CD4-positive, alpha-beta T cell treated with Interleukin-6 for 4 hours (primary cell): ENCODE measurements around the gene DOHH.
"Not testable (repeated sequence)": the region's sequence is repeated elsewhere in the genome, so short reads cannot be mapped to it uniquely, and the experiment has no call there.

Source experiments
- DNase-seq: peaks from one replicate; pipeline ENCODE4 v3.0.0-alpha.2; 2020; ENCODE audit warnings: mixed read lengths

DOHH gene

DNA sequence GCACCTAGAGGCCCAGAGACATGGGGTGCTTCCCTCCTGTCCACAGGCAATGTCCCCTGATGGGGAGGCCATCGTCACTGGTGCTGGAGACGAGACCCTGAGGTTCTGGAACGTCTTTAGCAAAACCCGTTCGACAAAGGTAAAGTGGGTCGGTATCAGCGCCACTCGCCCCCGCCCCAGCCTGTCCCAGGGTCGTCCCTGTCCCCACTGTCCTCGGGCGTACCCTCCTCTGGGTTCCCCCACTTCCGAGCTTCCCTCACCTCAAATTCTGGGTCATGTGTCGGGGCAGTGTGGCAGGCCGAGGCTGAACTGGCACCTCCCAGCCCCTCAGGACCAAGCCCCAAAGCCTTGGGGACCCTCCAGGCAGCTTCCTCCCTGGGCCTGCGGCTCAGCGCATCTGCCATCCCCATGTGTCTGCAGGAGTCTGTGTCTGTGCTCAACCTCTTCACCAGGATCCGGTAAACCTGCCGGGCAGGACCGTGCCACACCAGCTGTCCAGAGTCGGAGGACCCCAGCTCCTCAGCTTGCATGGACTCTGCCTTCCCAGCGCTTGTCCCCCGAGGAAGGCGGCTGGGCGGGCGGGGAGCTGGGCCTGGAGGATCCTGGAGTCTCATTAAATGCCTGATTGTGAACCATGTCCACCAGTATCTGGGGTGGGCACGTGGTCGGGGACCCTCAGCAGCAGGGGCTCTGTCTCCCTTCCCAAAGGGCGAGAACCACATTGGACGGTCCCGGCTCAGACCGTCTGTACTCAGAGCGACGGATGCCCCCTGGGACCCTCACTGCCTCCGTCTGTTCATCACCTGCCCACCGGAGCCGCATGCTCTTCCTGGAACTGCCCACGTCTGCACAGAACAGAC is 34.1 kb upstream of the DOHH start:
- no peak for DNase-seq

DNA sequence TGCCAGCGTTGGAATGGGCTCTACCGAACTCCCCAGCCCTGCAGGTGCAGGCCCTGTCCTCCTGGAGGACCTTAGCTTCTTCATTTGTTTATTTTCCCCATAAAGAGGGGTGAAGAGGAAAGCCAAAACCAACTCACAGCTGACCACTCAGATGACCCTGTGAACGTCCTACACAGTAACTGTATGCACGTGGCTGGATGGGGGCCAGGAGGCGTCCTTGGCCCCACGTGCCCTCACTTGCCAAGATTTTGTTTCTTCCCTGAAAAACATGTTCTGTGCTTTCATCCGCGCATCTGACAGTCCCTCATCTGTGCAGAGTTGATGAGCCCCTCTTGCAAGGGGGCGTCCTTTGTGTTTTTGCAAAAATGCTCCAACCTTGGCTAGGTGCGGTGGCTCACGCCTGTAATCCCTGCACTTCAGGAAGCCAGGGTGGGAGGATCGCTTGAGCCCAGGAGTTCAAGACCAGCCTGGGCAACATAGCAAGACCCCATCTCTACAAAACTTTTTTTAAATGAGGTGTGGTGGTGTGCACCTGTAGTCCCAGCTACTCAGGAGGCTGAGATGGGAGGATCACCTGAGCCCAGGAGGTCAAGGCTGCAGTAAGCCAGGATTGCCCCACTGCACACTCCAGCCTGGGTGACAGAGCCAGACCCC is 33.2 kb upstream of the DOHH start:
- no peak for DNase-seq

DNA sequence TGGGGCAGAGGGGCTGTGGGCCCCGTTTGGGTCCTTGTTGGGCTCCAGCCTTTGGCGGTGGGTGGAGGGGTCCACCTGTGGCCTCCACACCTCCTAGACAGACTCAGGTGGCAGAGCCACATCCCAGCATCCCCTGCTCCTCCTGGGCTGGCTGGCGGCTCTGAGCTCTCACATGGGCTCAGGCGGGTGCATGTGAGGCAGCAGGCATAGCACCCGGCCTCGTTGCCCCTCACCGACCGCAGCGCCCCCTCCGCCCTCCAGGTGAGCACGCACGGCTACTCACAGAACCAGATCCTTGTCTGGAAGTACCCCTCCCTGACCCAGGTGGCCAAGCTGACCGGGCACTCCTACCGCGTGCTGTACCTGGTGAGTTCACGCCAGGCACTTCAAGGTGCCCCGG is 32.6 kb upstream of the DOHH start:
- no peak for DNase-seq

DNA sequence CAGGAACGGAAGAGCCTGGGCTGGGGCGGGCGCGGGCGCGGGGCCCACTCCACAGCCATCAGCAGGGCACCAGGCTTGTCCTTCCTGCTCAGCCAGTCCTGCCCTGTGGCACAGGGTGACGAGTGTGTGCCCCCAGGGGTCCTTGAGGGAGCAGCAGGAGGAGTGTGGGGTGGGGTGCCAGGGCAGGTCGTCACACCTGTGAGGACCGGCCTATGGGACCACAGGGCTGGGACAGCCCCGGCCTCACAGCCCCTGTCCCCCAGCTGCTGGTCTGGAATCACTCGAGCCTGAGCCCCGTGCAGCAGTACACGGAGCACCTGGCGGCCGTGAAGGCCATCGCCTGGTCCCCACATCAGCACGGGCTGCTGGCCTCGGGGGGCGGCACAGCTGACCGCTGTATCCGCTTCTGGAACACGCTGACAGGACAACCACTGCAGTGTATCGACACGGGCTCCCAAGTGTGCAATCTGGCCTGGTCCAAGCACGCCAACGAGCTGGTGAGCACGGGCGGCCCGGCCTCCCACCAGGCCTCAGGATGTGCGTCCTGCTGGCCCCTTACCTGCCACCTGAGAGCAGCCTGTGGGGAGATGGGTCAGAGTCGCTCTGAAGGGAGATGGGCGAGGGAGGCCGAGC is 31.8 kb upstream of the DOHH start:
- DNase-seq: no peak

DNA sequence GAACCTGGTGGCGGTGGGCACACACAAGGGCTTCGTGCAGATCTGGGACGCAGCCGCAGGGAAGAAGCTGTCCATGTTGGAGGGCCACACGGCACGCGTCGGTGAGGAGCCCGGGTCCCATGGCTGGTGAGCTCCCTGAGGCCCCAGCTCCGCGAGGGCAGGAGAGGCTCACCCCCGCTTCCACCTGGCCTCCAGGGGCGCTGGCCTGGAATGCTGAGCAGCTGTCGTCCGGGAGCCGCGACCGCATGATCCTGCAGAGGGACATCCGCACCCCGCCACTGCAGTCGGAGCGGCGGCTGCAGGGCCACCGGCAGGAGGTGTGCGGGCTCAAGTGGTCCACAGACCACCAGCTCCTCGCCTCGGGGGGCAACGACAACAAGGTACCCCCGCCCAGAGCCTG is 31.2 kb upstream of the DOHH start:
- no peak for DNase-seq

DNA sequence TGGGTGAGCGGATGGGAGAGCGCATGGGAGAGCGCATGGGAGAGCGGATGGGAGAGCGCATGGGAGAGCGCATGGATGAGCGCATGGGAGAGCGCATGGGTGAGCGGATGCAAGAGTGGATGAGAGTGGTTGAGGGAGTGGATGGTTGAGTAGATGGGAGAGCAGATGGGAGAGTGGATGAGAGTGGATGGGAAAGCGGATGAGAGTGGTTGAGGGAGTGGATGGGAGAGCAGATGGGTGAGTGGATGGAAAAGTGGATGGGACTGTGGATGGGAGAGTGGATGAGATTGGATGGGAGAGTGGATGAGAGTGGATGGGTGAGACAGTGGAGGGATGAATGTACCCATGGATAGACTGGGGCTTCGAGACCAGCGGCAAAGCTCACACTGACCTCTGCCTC is 29.9 kb upstream of the DOHH start:
- no peak for DNase-seq

DNA sequence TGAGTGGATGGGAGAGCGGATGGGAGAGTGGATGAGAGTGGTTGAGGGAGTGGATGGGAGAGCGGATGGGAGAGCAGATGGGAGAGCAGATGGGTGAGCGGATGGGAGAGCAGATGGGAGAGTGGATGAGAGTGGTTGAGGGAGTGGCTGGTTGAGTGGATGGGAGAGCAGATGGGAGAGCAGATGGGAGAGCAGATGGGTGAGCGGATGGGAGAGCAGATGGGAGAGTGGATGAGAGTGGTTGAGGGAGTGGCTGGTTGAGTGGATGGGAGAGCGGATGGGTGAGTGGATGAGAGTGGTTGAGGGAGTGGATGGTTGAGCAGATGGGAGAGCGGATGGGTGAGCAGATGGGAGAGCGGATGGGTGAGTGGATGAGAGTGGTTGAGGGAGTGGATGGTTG is 28.8 kb upstream of the DOHH start:
- not testable (repeated sequence) for DNase-seq

DNA sequence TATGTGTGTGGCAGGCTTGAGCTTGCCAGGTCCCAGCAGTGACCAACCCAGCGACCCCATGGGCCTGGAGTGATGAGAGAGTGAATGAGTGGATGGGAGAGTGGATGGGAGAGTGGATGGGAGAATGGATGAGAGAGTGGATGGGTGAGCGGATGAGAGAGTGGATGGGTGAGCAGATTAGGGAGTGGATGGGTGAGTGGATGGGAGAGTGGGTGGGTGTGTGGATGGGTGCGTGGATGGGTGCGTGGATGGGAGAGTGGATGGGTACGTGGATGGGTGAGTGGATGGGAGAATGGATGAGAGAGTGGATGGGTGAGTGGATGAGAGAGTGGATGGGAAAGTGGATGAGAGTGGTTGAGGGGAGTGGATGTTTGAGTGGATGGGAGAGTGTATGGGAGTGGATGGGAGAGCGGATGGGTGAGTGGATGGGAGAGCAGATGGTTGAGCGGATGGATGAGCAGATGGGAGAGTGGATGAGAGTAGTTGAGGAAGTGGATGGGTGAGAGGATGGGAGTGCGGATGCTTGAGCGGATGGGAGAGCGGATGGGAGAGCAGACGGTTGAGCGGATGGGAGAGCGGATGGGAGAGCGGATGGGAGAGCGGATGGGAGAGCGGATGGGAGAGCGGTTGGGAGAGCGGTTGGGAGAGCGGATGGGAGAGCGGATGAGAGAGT is 28.2 kb upstream of the DOHH start:
- no peak for DNase-seq

DNA sequence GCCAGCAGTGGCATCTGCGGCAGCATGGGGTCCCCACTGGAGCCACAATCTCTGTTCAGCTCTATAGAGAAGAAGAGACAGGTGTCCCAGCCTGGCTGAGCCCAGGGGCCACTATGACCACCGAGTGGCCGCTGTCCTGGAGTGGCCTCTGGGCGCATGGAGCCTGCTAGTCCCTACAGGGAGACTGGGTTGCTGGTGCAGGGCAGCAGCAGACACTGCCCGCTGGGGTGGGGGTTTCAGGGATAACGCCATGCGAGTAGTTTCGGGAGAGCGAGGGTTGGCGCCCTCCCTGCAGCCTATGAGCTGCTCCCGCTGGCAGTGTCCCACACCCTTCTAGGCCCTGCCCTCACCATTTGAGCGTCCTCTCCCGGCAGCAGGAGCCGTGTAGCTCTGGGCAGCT is 27.6 kb upstream of the DOHH start:
- DNase-seq: no peak

DNA sequence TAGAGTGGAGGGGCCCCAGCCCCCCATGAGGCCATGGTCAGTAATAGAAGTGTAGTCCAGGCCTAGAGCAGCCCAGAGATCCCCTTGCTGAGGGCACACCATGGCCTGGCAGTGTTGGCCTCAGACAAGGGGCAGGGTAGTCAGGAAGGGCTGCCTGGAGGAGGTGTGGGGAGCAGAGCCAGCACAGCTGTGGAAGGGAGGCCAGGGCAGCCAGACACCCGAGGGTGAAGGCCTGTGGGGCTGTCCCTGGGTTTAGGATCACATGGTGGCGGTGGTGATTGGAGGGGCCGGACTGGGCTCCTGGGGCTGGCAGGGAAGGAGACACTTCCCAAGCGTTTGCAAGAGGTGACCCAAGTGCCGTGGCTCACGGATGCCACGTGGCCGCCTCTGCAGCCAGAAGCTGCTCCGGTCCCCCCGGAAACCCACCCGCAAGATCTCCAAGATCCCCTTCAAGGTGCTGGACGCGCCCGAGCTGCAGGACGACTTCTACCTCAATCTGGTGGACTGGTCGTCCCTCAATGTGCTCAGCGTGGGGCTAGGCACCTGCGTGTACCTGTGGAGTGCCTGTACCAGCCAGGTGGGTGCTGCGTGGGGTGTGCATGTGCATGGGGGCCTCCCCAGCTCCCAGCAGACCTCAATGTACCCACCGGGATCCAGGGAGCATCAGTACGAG is 26.9 kb upstream of the DOHH start:
- no peak for DNase-seq

DNA sequence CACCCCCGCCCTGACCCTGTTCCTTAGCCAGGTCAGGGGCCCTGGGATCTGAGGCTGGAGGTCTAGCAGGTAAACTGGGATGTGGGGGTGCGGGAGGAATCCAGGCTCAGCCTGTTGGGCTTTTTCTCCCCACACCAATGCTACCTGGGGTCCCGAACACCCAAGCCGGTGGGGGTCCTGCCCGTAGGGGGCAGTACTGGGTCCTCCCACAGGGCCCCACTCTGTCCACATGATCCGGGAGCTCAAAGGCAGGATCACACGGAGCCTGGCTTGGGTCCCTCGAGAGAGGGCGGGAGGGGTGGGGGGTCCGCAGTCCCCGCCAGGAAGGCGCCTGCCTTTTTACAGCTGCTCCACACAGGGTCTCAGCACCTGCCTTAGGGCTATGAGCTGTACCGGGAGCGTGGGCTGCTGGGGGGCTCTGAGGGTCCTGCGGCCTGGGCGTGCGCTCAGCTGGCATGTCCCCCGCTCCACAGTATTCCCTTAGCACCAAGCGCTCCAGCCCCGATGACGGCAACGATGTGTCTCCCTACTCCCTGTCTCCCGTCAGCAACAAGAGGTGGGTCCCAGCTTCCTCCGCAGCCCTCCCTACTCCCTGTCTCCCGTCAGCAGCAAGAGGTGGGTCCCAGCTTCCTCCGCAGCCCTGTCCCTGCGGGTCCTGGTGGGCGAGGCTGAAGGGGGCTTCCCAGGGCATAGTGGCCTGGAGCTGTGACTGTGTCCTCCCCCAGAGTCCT is 26.2 kb upstream of the DOHH start:
- no peak for DNase-seq

DNA sequence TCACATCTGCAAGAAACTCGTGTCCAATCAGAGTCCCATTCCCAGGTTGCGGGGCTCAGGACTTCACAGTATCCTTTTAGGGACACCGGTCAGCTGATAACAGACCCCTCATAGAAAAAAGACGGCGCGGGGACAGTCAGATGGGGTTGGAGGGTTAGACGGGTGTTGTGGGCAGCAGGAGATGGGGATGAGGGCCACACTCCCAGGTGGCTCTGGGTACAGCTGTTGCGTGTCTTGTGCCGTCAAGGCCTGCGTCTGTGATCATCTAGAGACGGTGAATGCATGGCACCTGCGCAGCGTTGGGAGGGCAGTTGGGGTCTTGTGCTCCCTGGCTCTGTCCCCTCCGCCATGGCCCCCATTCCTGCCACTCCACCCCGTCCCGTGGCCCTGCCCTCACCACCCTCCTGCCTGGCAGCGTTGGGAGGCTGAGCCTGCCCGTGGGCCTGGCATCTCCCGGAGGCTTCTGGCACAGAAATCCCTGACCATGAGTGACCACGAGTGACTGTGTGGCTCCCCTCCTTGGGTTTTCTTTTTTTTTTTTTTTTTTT is 24.5 kb upstream of the DOHH start:
- no peak for DNase-seq

DNA sequence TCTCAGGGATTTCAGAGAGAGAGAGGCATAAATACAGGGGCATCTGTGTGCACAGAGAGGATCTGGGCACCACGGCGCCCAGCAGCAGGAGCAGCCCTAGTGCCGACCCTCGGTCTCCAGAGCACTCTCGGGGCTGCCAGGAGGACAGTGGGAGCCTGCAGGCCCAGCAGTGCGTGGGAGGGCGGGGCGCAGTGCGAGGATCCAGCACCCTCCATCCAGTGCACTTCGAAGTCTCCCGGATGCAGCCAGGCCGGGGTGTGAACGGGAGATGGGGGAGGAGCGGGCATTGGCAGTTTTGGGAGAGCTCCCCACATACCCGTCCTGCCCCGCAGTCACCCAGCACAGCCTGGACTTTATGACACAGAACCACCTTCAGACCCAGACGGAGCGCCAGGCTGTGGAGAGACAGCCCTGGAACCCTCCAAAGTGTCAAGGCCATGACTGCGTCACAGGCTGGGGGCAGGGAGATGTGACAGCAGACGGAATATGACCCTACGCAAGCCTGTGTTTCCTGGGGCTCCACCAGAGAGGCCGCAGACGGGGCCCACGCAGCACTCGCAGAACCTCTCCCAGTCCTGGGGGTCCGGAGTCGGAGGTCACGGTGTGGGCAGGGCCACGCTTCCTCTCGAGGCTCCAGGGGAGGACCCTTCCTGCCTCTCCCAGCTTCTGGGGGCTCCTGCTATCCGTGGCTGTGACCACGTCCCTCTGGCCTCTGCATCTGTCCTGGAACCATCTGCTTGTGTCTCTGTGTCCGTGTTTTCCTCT is 23.8 kb upstream of the DOHH start:
- no peak for DNase-seq

DNA sequence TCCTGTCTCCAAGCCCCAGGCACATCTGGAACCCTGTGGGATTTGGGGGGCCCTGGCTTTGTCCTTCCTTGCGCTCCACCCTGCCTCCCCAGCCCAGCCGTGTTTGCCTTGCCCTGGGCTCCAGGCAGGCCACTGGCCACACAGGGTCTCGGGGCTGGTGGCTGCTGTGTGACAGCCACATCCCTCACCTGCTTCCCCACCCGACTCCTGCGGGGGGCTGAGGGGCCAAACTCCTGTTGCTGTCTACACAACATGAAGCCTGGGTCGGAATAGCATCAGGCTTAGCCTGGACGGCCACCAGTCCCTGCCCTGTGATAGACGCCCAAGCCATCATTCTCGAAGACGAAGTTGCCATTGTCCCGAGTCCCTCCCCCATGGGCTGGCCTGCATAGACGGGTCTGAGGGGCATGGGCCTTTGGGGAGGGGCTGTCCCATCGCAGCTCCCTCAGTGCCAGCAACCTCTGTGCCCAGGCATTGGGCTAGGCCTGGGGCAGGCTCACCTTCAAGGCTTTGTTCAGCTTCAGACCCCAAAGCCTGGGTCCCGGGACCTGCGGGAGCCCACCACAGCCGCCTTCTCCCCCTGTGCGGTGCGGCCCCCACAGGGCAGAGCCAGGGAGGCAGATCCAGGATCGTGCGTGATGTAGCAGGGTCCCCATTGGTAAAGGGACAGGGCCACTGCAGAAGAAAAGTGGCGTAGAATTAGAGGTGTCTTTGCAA is 23.0 kb upstream of the DOHH start:
- DNase-seq: no peak

DNA sequence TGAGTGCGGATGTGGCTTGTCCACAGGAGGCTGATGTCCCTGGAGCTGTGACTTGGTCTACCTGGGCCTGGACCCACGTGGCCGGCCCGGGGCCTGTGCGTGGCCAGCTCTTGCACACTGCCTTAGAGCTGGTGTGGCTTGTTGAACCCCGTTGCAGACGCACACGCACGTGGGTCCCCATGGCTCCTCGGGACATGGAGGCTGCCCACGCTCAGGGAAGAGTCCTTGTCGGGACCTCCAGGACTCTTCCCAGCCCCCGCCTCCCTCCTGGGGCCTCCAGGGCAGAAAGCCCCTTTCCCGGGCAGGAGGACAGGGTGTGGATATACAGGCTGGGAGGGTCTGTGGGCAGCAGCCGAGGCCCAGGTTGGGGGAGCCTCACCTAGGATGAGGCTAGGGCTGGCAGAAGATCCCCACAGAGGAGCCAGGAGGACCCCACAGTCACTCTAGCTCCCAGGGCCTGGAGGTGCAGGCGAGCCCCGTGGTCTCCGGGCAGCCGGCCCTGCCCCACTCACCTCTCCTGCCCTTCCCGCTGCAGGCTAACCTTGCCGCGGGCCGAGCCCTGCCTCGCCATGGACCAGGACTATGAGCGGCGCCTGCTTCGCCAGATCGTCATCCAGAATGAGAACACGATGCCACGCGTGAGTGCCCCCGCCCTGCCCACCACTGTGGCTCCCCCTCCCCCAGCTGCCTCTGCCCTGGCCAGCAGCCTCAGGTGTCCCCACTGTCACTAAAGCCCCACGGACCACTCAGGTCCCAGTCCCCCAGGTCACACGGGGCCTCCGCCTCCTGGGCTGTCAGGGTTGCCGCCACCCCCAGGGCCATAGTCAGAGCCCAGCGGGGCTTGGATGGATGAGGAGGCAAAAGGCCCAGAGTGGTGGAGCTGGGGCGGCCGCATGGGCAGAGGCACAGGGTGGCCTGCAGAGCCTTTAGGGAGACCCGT is 22.2 kb upstream of the DOHH start:
- DNase-seq: no peak

DNA sequence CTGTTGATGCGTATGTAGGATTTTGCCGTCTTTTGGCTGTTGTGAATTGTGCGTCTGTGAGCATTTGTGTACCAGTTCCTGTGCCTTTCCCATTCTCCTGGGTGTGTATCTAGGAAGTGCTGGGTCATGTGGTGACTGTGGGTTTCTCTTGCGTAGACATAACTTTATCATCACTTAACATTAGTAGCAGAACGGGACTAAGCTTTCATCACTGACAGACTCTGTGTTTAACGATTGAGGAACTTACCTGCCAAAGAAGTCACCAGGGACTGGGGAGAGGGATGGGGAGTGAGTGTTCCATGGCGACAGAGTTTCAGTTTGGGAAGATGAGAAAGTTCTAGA is 20.6 kb upstream of the DOHH start:
- DNase-seq: no peak

DNA sequence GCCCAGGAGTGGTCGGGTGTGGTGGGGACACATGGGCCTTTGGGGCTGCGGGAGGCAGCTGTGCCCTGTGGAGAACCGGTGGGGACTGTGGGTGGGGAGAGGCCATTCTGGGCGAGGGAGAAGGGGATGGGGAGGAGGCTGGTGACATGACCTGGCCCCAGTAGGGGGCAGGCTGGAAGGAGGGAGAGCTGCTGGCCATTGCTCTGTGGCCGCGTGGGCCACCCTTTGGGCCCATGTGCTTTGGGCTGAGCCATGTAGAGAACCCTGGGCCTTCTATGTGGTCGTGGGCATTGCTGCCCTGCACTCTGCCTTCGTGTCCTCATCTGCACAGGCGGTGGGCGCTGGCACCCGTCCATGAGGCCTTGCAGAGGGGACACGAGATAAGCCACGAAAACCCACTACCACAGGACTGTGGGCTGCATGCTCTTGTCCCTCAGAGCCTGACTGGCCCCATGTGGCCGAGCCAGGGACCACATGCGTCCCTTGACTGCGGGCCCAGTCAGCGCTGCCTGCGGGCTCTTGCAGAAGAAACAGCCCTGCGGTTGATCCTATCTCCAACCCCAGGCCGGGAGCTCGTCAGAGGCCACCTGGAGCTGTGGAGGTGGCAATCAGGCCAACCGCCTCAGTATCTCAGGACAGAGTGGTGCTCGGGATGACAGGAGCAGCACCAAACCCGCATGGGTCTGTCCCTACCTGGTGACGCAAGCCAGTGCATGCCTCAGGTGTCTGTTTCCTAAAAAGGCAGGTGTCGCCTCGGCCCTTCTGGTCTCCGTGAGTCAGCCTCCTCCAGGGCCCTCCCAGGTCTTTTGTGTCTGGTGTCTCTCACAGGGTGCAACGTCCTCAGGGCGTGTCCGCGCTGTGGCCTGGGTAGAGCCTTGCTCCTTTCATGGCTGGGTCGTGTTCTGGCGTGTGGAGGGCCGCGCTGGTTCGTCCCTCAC is 20.0 kb upstream of the DOHH start:
- no peak for DNase-seq

DNA sequence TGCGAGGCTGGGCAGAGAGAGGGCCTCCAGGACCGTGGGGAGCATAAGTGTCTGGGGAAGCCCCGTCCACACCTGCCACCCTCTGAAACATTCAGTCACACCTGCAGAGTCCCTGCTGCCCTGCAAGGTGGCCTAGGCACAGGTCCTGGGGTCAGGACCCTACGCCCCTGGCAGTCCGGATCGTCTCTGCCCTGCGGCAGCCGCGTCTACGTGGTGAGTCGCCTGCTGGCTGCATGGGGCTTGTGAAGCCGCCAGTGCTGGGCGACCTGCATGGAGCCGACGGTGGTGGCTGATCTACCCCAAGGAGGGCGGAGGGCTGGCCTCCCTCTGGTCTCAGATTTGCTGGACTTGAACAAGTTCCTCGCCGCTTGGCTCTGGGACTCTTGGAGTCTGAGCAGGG is 18.7 kb upstream of the DOHH start:
- DNase-seq: no peak
